Neutrophil (primary cell): ENCODE measurements around the gene GTPBP4.

Experiments
- H3K27ac ChIP-seq: fragments of 200-600 bp; sonication (generic); 2 replicates; pipeline ENCODE4 v1.5.1; 2016; ENCODE audit warnings: mild to moderate bottlenecking, moderate library complexity
- H3K27me3 ChIP-seq: fragments of 200-600 bp; sonication (generic); 2 replicates; pipeline ENCODE4 v1.6.0; 2016; ENCODE audit warnings: mild to moderate bottlenecking
- H3K36me3 ChIP-seq: fragments of 200-600 bp; sonication (generic); 2 replicates; pipeline ENCODE4 v1.5.1; 2017
- H3K4me1 ChIP-seq, 2 experiments: fragments of 200-600 bp in 1 of 2; sonication (generic) in 1 of 2; 1 replicate in 1 of 2; 2 replicates in 1 of 2; pipeline versions ENCODE4 v1.5.1 to v1.6.1; 2013 to 2016; ENCODE audit warnings: low read depth in 1 of 2, low read length in 1 of 2, mild to moderate bottlenecking in 1 of 2, moderate library complexity in 1 of 2; ENCODE audit not compliant: control insufficient read depth in 1 of 2, insufficient read depth in 1 of 2
- H3K4me3 ChIP-seq, 2 experiments: fragments of 200-600 bp in 1 of 2; sonication (generic) in 1 of 2; 1 replicate in 1 of 2; 2 replicates in 1 of 2; pipeline ENCODE4 v1.5.1; 2013 to 2016; ENCODE audit warnings: low read depth in 1 of 2, low read length in 1 of 2, mild to moderate bottlenecking in 1 of 2, moderate library complexity in 1 of 2
- H3K9me3 ChIP-seq: fragments of 200-600 bp; sonication (generic); 2 replicates; pipeline ENCODE4 v1.5.1; 2016
- CTCF ChIP-seq: fragments of 200-600 bp; sonication (generic); IDR thresholded peaks from 2 replicates; pipeline ENCODE4 v1.5.1; 2016; ENCODE audit warnings: antibody characterized with exemption

Gene GTPBP4

GRCh38 chr10:1045415-1045814, 57.2 kb downstream of the GTPBP4 start:
- H3K4me3 ChIP-seq, result peak overlapping the region in 1 of 2 experiments; percentile 15
- peaks cover 9% of the 10 kb centered on the region for H3K36me3 ChIP-seq
- no peaks in the 10 kb centered on the region for H3K9me3 ChIP-seq
- peak overlapping the region; percentile 91 for H3K27ac ChIP-seq
- TF ChIP-seq CTCF, result no peak
- peaks cover 61 to 67% of the 10 kb centered on the region in 2 experiments for H3K4me1 ChIP-seq
- H3K27me3 ChIP-seq, result no peaks in the 10 kb centered on the region

- peak overlapping the region; percentile 98 for H3K4me3 ChIP-seq
- H3K27me3 ChIP-seq, result no peaks in the 10 kb centered on the region
- H3K36me3 ChIP-seq, result peaks cover 24% of the 10 kb centered on the region
- TF ChIP-seq CTCF, result no peak
- H3K27ac ChIP-seq, result peak overlapping the region; percentile 98
- H3K4me1 ChIP-seq, result peaks cover 61 to 67% of the 10 kb centered on the region in 2 experiments
- H3K9me3 ChIP-seq, result no peaks in the 10 kb centered on the region
Observed at GRCh38 chr10:1047937-1048336, 59.7 kb downstream of the GTPBP4 start.

GRCh38 chr10:1048349-1048731, 60.1 kb downstream of the GTPBP4 start:
- TF ChIP-seq CTCF, result no peak
- Histone ChIP-seq H3K4me1 (peaks cover 57 to 63% of the 10 kb centered on the region in 2 experiments), H3K27ac (peak overlapping the region; percentile 98), H3K9me3 (no peaks in the 10 kb centered on the region), H3K27me3 (no peaks in the 10 kb centered on the region), H3K36me3 (peaks cover 28% of the 10 kb centered on the region), H3K4me3 (peak overlapping the region; percentile 98)

GRCh38 chr10:1048732-1049424, 60.6 kb downstream of the GTPBP4 start, which contains the start of gene IDI1:
TSS of gene IDI1 (minus strand) at chr10:1049119. CDS start at chr10:1049003, 116 bp downstream.
- Histone ChIP-seq H3K27me3 (no peaks in the 10 kb centered on the region), H3K36me3 (peaks cover 33% of the 10 kb centered on the region), H3K4me1 (peaks cover 57% of the 10 kb centered on the region in 2 experiments), H3K27ac (peak within 1 kb of the TSS; percentile 98), H3K4me3 (peak within 1 kb of the TSS; percentile 98), H3K9me3 (no peaks in the 10 kb centered on the region)
- TF ChIP-seq CTCF, result peak; percentile 62

GRCh38 chr10:1049425-1049958, 61.3 kb downstream of the GTPBP4 start:
- H3K27ac ChIP-seq, result peak overlapping the region; percentile 98
- peak overlapping the region; percentile 98 for H3K4me3 ChIP-seq
- H3K27me3 ChIP-seq, result no peaks in the 10 kb centered on the region
- H3K36me3 ChIP-seq, result peaks cover 39% of the 10 kb centered on the region
- no peak for TF ChIP-seq CTCF
- H3K4me1 ChIP-seq, result peaks cover 57% of the 10 kb centered on the region in 2 experiments
- no peaks in the 10 kb centered on the region for H3K9me3 ChIP-seq
